GM23248 (cell line): ENCODE results near the gene SH3RF3.

Experiments
- EZH2 ChIP-seq: fragments of 200-600 bp; sonication (generic); IDR thresholded peaks from 2 replicates; pipeline ENCODE4 v1.6.1; 2018; ENCODE audit warnings: antibody characterized with exemption, mild to moderate bottlenecking; ENCODE audit not compliant: insufficient read depth, poor library complexity, severe bottlenecking
- EZH2phosphoT487 ChIP-seq: fragments of 200-600 bp; sonication (generic); IDR thresholded peaks from 2 replicates; pipeline ENCODE4 v1.6.1; 2018; ENCODE audit warnings: antibody characterized with exemption, moderate library complexity, mild to moderate bottlenecking, low read depth; ENCODE audit not compliant: insufficient read depth

- TF ChIP-seq EZH2 (no peak), EZH2phosphoT487 (no peak)
Observed at GRCh38 chr2:109266496-109266895, 137.5 kb downstream of the SH3RF3 start.
